Epithelial cell of proximal tubule (primary cell): ENCODE measurements around the gene RSRC2. TPM values are rescaled to one million over a fixed set of nuclear protein-coding genes. Genes with fewer than 3 reads are reported as not detected.

Experiments used
- DNase-seq: peaks from one replicate; pipeline ENCODE4 v3.0.0-alpha.2; 2011; ENCODE audit warnings: low read depth
- H3K4me3 ChIP-seq: 2 replicates; pipeline ENCODE4 v1.5.1; 2011; ENCODE audit warnings: low read depth, mild to moderate bottlenecking, low read length
- total RNA-seq: library from RNA; depleted of rRNA; stranded (reverse); fragments of >200 nt; gene quantifications from 2 replicates; pipeline ENCODE4 v1.2.3, GENCODE V29; 2015
- TF ChIP-seq, protein P1 (sequence below): conservative IDR thresholded peaks from 2 replicates; pipeline ENCODE4 v1.5.1; 2012; ENCODE audit warnings: low read depth, mild to moderate bottlenecking, low read length

Gene RSRC2
- total RNA-seq, 1 donor from 2014 or later: 72.4 TPM

DNA sequence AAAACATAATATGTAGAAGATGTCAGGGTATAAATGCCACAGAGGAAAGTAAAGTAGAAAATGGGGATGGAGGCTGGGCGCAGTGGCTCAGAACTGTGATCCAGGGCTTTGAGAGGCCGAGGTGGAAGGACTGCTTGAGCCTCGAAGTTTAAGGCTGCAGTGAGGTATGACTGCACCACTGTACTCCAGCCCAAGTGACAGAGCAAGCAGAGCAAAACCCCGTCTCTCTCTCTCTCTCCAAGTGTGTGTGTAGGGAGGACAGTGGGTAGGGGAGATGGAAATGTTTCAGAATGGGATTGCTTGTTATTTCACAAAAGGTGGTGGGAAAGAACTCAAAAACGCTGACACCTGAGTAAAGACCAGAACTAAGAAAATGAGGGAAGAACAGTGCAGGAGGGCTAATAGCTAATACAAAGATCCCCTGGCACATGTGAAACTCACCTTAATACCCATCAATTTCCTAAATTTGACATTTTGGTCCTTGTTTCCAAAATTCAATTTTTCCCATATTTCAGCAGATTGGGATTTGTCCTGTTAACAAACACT lies 20.3 kb downstream of the RSRC2 start:
- H3K4me3 ChIP-seq: no peak overlapping the region
- DNase-seq: no peak

DNA sequence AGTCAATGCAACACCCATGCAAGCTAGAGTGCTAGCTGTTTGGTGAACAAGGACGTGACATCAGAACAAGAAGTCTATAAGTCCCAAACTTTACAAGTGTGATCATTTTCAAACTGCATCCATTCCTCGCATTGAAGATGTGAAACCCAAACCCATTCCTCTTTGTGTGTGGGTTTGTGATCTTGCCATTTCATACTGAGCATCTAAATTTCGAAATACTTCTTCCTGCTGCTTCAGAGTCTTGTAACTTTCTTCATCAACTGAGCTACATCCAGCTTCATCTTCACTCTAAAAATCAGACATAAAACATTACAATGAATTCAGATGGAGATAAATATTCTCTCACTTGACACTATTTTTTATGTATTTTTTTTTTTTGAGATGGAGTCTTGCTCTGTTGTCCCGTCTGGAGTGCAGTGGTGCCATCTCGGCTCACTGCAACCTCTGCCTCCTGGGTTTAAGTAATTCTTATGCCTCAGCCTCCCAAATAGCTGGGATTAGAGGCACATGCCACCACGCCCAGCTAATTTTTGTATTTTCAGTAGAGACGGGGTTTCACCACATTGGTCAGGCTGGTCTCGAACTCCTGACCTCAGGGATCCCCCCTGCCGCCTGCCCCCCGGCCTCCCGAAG lies 21.2 kb downstream of the RSRC2 start:
- DNase-seq: no peak
- H3K4me3 ChIP-seq: no peak overlapping the region
- TF ChIP-seq, protein P1, sequence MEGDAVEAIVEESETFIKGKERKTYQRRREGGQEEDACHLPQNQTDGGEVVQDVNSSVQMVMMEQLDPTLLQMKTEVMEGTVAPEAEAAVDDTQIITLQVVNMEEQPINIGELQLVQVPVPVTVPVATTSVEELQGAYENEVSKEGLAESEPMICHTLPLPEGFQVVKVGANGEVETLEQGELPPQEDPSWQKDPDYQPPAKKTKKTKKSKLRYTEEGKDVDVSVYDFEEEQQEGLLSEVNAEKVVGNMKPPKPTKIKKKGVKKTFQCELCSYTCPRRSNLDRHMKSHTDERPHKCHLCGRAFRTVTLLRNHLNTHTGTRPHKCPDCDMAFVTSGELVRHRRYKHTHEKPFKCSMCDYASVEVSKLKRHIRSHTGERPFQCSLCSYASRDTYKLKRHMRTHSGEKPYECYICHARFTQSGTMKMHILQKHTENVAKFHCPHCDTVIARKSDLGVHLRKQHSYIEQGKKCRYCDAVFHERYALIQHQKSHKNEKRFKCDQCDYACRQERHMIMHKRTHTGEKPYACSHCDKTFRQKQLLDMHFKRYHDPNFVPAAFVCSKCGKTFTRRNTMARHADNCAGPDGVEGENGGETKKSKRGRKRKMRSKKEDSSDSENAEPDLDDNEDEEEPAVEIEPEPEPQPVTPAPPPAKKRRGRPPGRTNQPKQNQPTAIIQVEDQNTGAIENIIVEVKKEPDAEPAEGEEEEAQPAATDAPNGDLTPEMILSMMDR: no peak

More for the DNA sequence above, 20.3 kb downstream of the RSRC2 start:
- TF ChIP-seq, protein P1: no peak

DNA sequence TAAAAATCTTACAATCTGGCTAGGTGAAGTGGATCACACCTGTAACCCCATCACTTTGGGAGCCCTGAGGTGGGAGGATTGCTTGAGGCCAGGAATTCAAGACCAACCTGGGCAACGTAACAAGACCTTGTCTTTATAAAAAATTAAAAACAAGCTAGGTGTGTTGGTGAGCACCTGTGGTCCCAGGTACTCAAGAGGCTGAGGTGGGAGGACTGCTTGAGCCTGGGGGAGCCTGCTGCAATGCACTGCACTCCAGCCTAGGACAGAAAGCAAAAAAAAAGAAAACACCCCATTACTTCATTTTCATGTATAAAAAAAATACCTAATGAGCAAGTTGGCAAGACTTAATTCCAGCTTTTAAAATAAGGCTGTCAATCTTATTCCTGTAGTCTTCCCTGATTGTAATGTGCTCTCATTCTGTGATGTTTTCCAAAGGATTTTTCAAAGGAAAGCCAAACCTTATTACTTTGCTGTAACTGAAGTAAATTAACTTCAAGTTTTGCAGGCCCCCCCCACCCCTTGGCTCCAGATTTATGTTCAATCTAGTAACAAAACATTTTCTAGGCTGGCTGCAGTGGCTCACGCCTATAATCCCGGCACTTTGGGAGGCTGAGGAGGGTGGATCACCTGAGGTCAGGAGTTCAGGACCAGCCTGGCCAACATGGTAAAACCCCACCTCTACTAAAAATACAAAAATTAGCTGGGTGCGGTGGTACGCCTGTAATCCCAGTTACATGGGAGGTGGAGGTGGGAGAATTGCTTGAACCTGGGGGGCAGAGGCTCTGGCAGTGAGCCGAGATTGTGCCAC lies 22.7 kb downstream of the RSRC2 start:
- DNase-seq: no peak
- TF ChIP-seq, protein P1: no peak

DNA sequence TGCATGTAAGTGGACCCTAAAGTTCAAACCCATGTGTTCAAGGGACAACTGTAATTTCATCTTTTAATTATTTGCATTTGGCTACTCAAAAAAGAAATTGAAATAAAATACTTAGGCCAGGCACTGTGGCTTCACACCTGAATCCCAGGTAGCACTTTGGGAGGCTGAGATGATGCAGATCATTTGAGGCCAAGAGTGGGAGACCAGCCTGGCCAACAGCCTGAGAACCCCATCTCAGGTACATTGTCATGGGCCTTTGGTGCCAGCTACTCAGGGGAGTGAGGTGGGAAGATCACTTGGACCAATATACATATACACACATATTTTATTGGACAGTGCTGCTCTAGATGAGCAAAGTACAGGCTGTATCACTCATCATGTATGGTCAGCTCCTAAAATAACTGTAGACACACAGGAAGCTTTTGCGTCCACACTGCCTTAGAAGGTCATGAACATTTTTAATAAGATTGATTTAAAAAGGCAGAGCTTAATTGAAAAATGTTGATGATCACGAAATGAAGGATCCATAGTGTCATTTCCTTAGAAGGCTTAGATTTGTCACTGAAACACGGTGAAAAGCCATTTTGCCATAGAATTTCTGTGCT lies 23.5 kb downstream of the RSRC2 start:
- H3K4me3 ChIP-seq: no peak overlapping the region
- no peak for DNase-seq
- TF ChIP-seq, protein P1: no peak

More for the DNA sequence above, 22.7 kb downstream of the RSRC2 start:
- H3K4me3 ChIP-seq: no peak overlapping the region

DNA sequence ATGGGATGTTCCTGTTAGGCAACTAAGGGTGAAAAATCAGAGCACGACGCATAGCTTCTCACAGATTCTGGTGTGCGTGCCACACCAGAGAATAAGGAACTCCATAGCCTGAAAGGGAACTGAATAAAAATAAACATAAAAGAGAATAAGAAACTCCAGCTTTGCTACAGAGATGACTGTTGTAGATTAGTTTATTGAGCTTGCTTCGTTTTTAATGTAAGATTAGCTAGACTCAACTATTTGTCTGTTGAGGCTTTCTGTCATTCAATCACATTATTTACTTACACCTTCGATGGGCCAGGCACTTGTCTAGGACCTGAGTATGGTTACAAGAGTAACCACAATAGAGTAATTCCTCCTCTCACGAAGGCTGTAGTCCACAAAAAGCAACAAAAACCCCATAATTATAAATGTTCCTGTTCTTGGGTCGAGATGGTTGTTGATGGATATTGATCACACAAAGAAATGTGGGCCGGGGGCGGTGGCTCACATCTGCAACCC lies 25.2 kb downstream of the RSRC2 start:
- peak overlapping the region; percentile 53 for H3K4me3 ChIP-seq
- TF ChIP-seq, protein P1: no peak
- no peak for DNase-seq

DNA sequence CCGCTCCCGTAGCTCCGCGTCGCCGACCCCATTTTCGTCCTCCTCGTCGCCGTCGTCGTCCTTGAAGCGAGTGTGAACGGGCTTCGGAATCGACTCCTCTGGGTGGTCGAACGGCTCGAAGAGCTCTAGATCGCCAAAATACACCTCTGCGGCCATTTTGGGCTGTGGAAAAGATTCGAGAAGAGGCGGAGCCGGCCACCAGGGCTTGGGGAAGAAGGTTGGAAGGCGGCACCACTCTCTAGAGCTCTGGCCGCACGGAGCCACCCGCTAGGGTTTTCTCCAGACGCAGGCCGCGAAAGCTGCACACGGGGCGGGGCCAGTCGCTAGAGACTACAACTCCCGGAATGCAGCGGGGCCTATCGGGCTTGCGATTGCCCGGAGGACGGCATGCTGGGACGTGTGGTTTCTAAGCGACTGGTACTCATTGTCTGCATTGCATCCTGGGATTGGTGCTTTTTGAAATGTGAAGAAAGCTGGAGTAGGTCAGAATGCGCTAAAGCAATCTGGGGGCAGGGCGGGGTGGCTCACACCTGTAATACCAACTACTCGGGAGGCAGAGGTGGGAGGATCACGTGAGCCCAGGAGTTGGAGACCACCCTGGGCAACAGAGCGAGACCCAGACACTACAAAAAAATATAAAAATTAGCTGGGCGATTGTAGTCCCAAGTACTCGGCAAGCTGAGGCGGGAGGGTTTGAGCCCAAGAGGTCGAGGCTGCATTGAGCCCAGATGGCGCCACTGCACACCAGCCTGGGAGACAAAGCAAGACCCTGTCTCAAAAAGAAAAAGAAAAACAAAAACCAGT lies 25.8 kb downstream of the RSRC2 start, which contains the start of gene ZCCHC8:
Gene ZCCHC8, minus strand, starts transcription at position 248 of the 804 bp plus-strand sequence. Its CDS starts 92 bp downstream, at position 156.
- TF ChIP-seq, protein P1: peak; percentile 10
- H3K4me3 ChIP-seq: peak within 1 kb of the TSS; percentile 91
- DNase-seq: peak; percentile 84
